WTC11 (cell line): ENCODE data around the gene BOD1. TPM values are rescaled to one million over a fixed set of nuclear protein-coding genes. Genes with fewer than 3 reads are reported as not detected.

Experiments used
- ATAC-seq: fragments of 200-7000 bp; cut with Tn5 transposase; 2 replicates; pipeline ENCODE4 v1.10.0; 2021; ENCODE audit warnings: mild to moderate bottlenecking, moderate library complexity
- CTCF ChIA-PET: fragments of 300-600 bp; sonication (Branson Sonifier 250); formaldehyde crosslinking; loops from one replicate; lab custom pipeline; 2021; ENCODE audit warnings: antibody characterized with exemption; lab: Charles Lee
- POLR2A ChIA-PET: fragments of 350-600 bp; sonication (Branson Sonifier 250); formaldehyde crosslinking; loops from one replicate; lab custom pipeline; 2021; ENCODE audit warnings: antibody characterized with exemption; lab: Charles Lee
- DNase-seq: peaks from one replicate; pipeline ENCODE4 v3.0.0; 2021; ENCODE audit warnings: low spot score
- H3K27ac Mint-ChIP-seq: 2 replicates; pipeline ENCODE4 v1.8.0; 2021; ENCODE audit warnings: mixed read lengths
- H3K27me3 Mint-ChIP-seq: 2 replicates; pipeline ENCODE4 v1.8.0; 2021; ENCODE audit warnings: low read depth, mild to moderate bottlenecking, moderate library complexity, mixed read lengths
- H3K36me3 Mint-ChIP-seq: 2 replicates; pipeline ENCODE4 v1.8.0; 2021; ENCODE audit warnings: mixed read lengths
- H3K4me1 Mint-ChIP-seq: 2 replicates; pipeline ENCODE4 v1.8.0; 2022; ENCODE audit warnings: mixed read lengths
- H3K4me3 Mint-ChIP-seq: 2 replicates; pipeline ENCODE4 v1.8.0; 2021; ENCODE audit warnings: mild to moderate bottlenecking, moderate library complexity, mixed read lengths
- H3K9me3 Mint-ChIP-seq: 2 replicates; pipeline ENCODE4 v1.8.0; 2021; ENCODE audit warnings: mixed read lengths
- CREB1 ChIP-seq: sonication (generic); formaldehyde crosslinking; IDR thresholded peaks from 2 replicates; pipeline ENCODE4 v1.8.0; 2023; ENCODE audit warnings: mild to moderate bottlenecking, missing genetic modification reagents
- EMX1 ChIP-seq: fragments of 250-450 bp; sonication (Bioruptor Pico); IDR thresholded peaks from 2 replicates; pipeline ENCODE4 v1.8.0; 2021; ENCODE audit warnings: mild to moderate bottlenecking
- ESRRA ChIP-seq: sonication (generic); formaldehyde crosslinking; IDR thresholded peaks from 2 replicates; pipeline ENCODE4 v1.8.1; 2022; ENCODE audit warnings: mild to moderate bottlenecking, missing genetic modification reagents, borderline replicate concordance
- FOXK1 ChIP-seq: sonication (generic); formaldehyde crosslinking; IDR thresholded peaks from 2 replicates; pipeline ENCODE4 v1.8.0; 2022; ENCODE audit warnings: mild to moderate bottlenecking, moderate library complexity, missing genetic modification reagents
- GTF2I ChIP-seq: fragments of 250-450 bp; sonication (Bioruptor Pico); conservative IDR thresholded peaks from 2 replicates; pipeline ENCODE4 v1.4.0; 2021; ENCODE audit warnings: mild to moderate bottlenecking
- JAZF1 ChIP-seq: fragments of 250-450 bp; sonication (Bioruptor Pico); IDR thresholded peaks from 2 replicates; pipeline ENCODE4 v1.9.0; 2021; ENCODE audit warnings: moderate library complexity, mild to moderate bottlenecking, inconsistent platforms
- MYBL2 ChIP-seq: sonication (generic); formaldehyde crosslinking; IDR thresholded peaks from 2 replicates; pipeline ENCODE4 v1.8.1; 2023; ENCODE audit warnings: mild to moderate bottlenecking, moderate library complexity, missing genetic modification reagents
- NFATC4 ChIP-seq: fragments of 250-450 bp; sonication (Bioruptor Pico); IDR thresholded peaks from 2 replicates; pipeline ENCODE4 v1.9.0; 2021; ENCODE audit warnings: mild to moderate bottlenecking
- NFE2L1 ChIP-seq: sonication (generic); formaldehyde crosslinking; IDR thresholded peaks from 2 replicates; pipeline ENCODE4 v1.8.1; 2023; ENCODE audit warnings: missing genetic modification reagents
- NFYB ChIP-seq: sonication (generic); formaldehyde crosslinking; conservative IDR thresholded peaks from 2 replicates; pipeline ENCODE4 v1.8.0; 2022; ENCODE audit warnings: low read depth, missing genetic modification reagents
- RELA ChIP-seq: sonication (generic); formaldehyde crosslinking; IDR thresholded peaks from 2 replicates; pipeline ENCODE4 v1.8.1; 2022; ENCODE audit warnings: missing genetic modification reagents, mild to moderate bottlenecking, borderline replicate concordance
- SP1 ChIP-seq: sonication (generic); formaldehyde crosslinking; conservative IDR thresholded peaks from 2 replicates; pipeline ENCODE4 v1.8.1; 2022; ENCODE audit warnings: missing genetic modification reagents
- ZNF121 ChIP-seq: sonication (generic); formaldehyde crosslinking; IDR thresholded peaks from 2 replicates; pipeline ENCODE4 v1.8.0; 2023; ENCODE audit warnings: missing genetic modification reagents
- ZNF317 ChIP-seq: sonication (generic); formaldehyde crosslinking; IDR thresholded peaks from 2 replicates; pipeline ENCODE4 v1.8.1; 2023; ENCODE audit warnings: low read depth, mild to moderate bottlenecking, moderate library complexity, missing genetic modification reagents, borderline replicate concordance
- ZNF396 ChIP-seq: fragments of 250-450 bp; sonication (Bioruptor Pico); IDR thresholded peaks from 2 replicates; pipeline ENCODE4 v1.8.0; 2021; ENCODE audit warnings: mild to moderate bottlenecking, moderate library complexity, borderline replicate concordance
- ZNF416 ChIP-seq: fragments of 250-450 bp; sonication (Bioruptor Pico); IDR thresholded peaks from 2 replicates; pipeline ENCODE4 v1.9.0; 2021; ENCODE audit warnings: mild to moderate bottlenecking, inconsistent platforms
- ZNF671 ChIP-seq: fragments of 250-450 bp; sonication (Bioruptor Pico); IDR thresholded peaks from 2 replicates; pipeline ENCODE4 v1.8.0; 2021; ENCODE audit warnings: mild to moderate bottlenecking
- total RNA-seq: library from RNA; stranded (reverse); gene quantifications from 3 replicates; pipeline ENCODE4 v1.2.3, GENCODE V29; 2021
- TF ChIP-seq, protein P1 (sequence below): sonication (generic); formaldehyde crosslinking; conservative IDR thresholded peaks from 2 replicates; pipeline ENCODE4 v1.8.1; 2022; ENCODE audit warnings: mild to moderate bottlenecking, missing genetic modification reagents
- TF ChIP-seq, protein P2 (sequence below): sonication (generic); formaldehyde crosslinking; IDR thresholded peaks from 2 replicates; pipeline ENCODE4 v1.8.1; 2022; ENCODE audit warnings: low read depth, missing genetic modification reagents, borderline replicate concordance
- TF ChIP-seq, protein P3 (sequence below): fragments of 250-450 bp; sonication (Bioruptor Pico); IDR thresholded peaks from 2 replicates; pipeline ENCODE4 v1.9.0; 2021; ENCODE audit warnings: mild to moderate bottlenecking
- TF ChIP-seq, protein P4 (sequence below): sonication (generic); formaldehyde crosslinking; IDR thresholded peaks from 2 replicates; pipeline ENCODE4 v1.8.1; 2023; ENCODE audit warnings: mild to moderate bottlenecking, missing genetic modification reagents

Gene BOD1
- total RNA-seq, 1 experiment from 2014 or later: 120 TPM

DNA sequence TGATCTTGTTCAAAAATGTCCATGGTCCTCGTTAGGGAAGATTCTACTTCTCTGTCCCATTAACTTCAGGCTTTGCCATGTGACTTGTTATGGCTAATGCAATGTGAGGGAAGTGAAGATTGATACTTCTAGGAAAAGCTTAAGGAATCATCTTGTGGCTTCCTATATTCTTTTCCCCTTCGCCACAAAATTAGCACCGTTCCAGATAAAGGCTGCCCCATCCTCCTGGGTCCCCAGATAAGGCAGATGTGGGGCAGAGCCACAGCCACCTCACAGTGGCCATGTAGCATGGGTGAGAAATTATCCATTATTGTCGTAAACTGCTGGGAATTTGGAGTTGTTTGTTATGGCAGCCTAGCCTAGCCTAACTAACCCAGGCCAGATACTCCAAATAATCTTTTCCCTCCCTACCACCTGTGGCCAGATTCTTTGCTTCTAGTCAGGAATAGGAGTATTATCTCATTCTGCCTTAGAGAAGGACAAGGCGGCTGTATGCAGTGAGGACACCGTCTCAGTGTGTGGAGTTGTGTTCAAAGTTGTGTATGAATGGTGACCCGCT, 31.9 kb upstream of the BOD1 start:
- POLR2A ChIA-PET: no interaction called here
- no peak for TF ChIP-seq SP1 (CRISPR knock-in tag)
- TF ChIP-seq, protein P1, sequence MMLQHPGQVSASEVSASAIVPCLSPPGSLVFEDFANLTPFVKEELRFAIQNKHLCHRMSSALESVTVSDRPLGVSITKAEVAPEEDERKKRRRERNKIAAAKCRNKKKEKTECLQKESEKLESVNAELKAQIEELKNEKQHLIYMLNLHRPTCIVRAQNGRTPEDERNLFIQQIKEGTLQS (CRISPR knock-in tag): no peak
- TF ChIP-seq ZNF121 (CRISPR knock-in tag): no peak
- TF ChIP-seq, protein P2, sequence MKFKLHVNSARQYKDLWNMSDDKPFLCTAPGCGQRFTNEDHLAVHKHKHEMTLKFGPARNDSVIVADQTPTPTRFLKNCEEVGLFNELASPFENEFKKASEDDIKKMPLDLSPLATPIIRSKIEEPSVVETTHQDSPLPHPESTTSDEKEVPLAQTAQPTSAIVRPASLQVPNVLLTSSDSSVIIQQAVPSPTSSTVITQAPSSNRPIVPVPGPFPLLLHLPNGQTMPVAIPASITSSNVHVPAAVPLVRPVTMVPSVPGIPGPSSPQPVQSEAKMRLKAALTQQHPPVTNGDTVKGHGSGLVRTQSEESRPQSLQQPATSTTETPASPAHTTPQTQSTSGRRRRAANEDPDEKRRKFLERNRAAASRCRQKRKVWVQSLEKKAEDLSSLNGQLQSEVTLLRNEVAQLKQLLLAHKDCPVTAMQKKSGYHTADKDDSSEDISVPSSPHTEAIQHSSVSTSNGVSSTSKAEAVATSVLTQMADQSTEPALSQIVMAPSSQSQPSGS (CRISPR knock-in tag): no peak
- TF ChIP-seq NFYB (CRISPR knock-in tag): no peak
- TF ChIP-seq, protein P3, sequence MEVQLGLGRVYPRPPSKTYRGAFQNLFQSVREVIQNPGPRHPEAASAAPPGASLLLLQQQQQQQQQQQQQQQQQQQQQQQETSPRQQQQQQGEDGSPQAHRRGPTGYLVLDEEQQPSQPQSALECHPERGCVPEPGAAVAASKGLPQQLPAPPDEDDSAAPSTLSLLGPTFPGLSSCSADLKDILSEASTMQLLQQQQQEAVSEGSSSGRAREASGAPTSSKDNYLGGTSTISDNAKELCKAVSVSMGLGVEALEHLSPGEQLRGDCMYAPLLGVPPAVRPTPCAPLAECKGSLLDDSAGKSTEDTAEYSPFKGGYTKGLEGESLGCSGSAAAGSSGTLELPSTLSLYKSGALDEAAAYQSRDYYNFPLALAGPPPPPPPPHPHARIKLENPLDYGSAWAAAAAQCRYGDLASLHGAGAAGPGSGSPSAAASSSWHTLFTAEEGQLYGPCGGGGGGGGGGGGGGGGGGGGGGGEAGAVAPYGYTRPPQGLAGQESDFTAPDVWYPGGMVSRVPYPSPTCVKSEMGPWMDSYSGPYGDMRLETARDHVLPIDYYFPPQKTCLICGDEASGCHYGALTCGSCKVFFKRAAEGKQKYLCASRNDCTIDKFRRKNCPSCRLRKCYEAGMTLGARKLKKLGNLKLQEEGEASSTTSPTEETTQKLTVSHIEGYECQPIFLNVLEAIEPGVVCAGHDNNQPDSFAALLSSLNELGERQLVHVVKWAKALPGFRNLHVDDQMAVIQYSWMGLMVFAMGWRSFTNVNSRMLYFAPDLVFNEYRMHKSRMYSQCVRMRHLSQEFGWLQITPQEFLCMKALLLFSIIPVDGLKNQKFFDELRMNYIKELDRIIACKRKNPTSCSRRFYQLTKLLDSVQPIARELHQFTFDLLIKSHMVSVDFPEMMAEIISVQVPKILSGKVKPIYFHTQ (CRISPR knock-in tag): no peak
- TF ChIP-seq CREB1 (CRISPR knock-in tag): no peak
- no peak for TF ChIP-seq GTF2I (CRISPR knock-in tag)
- no peak for DNase-seq

GRCh38 chr5:173646692-173647091, 30.2 kb upstream of the BOD1 start:
- ChIA-PET POLR2A (no interaction called here), CTCF (interaction anchor here (1.0 to 5.7 kb wide), 3 partner anchors 18 to 326 kb away, joined by 3 to 50 read pairs (median 8); no protein-coding TSS in a partner anchor)
- H3K9me3 Mint-ChIP-seq: peaks cover 18% of the 10 kb centered on the region
- H3K36me3 Mint-ChIP-seq: 0 out of 2 replicates have a peak, but pooled peaks cover 2% of the 10 kb centered on the region
- DNase-seq (no peak), ATAC-seq (no peak)
- H3K4me1 Mint-ChIP-seq: peaks cover 40% of the 10 kb centered on the region
- peaks cover 9% of the 10 kb centered on the region for H3K27me3 Mint-ChIP-seq
- TF ChIP-seq ZNF416: no peak
- TF ChIP-seq ESRRA (CRISPR knock-in tag): no peak
- no peak for TF ChIP-seq ZNF396 (CRISPR knock-in tag)
- TF ChIP-seq, protein P4, sequence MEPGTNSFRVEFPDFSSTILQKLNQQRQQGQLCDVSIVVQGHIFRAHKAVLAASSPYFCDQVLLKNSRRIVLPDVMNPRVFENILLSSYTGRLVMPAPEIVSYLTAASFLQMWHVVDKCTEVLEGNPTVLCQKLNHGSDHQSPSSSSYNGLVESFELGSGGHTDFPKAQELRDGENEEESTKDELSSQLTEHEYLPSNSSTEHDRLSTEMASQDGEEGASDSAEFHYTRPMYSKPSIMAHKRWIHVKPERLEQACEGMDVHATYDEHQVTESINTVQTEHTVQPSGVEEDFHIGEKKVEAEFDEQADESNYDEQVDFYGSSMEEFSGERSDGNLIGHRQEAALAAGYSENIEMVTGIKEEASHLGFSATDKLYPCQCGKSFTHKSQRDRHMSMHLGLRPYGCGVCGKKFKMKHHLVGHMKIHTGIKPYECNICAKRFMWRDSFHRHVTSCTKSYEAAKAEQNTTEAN: no peak
- TF ChIP-seq, protein P1 (CRISPR knock-in tag): no peak
- no peak for TF ChIP-seq ZNF671 (CRISPR knock-in tag)
- no peak for TF ChIP-seq RELA (CRISPR knock-in tag)
- TF ChIP-seq NFE2L1: no peak
- TF ChIP-seq ZNF317: no peak
- no peak for TF ChIP-seq FOXK1 (CRISPR knock-in tag)
- no peak for TF ChIP-seq MYBL2 (CRISPR knock-in tag)
- TF ChIP-seq JAZF1: no peak
- TF ChIP-seq EMX1 (CRISPR knock-in tag): no peak
- no peak for TF ChIP-seq NFATC4
- H3K4me3 Mint-ChIP-seq: no peak overlapping the region
- H3K27ac Mint-ChIP-seq: no peak overlapping the region

More for the DNA sequence above, 31.9 kb upstream of the BOD1 start:
- H3K27me3 Mint-ChIP-seq: peaks cover 11% of the 10 kb centered on the region
- no peak overlapping the region for H3K27ac Mint-ChIP-seq
- no peak overlapping the region for H3K4me3 Mint-ChIP-seq
- peaks cover 16% of the 10 kb centered on the region for H3K36me3 Mint-ChIP-seq
- CTCF ChIA-PET: no interaction called here
- no peak for ATAC-seq
- H3K9me3 Mint-ChIP-seq: peaks cover 35% of the 10 kb centered on the region
- peaks cover 28% of the 10 kb centered on the region for H3K4me1 Mint-ChIP-seq
